ENCODE results near the gene NCBP2. TPM values are rescaled to one million over a fixed set of nuclear protein-coding genes. Genes with fewer than 3 reads are reported as not detected.
A peak's percentile ranks its signal among the peaks of the same experiment; 100 is the strongest.

Gene NCBP2
- total and polyA plus RNA-seq, 4 donors = 37.4 to 48.6 (median 47.5) TPM

DNA sequence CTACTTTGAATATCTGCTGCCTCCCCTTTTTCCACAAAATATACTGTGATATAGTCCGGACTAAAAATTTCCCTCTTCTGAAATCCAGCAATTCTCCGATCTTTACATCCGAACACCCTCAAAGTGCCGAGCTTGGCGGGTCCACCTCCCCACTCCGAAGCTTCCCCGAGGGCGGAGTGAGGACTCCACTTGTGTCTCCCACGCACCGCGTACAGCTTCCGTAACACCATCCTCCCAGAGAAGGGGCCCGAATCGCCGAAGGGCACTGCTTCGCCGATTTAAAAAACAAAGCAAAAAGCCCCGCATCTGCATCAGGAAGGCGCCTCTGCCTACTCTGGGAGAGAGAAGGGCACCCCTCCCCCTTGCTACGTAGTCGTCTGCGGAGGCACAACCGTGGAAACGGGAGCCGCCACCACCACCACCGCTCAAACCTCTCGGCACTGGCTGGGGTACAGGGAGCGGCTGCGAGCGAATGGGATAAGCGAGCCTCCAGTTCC is 551 bp downstream of the NCBP2 start:
- TF ChIP-seq, protein P1, sequence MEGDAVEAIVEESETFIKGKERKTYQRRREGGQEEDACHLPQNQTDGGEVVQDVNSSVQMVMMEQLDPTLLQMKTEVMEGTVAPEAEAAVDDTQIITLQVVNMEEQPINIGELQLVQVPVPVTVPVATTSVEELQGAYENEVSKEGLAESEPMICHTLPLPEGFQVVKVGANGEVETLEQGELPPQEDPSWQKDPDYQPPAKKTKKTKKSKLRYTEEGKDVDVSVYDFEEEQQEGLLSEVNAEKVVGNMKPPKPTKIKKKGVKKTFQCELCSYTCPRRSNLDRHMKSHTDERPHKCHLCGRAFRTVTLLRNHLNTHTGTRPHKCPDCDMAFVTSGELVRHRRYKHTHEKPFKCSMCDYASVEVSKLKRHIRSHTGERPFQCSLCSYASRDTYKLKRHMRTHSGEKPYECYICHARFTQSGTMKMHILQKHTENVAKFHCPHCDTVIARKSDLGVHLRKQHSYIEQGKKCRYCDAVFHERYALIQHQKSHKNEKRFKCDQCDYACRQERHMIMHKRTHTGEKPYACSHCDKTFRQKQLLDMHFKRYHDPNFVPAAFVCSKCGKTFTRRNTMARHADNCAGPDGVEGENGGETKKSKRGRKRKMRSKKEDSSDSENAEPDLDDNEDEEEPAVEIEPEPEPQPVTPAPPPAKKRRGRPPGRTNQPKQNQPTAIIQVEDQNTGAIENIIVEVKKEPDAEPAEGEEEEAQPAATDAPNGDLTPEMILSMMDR (IDR thresholded peaks at IDR 0.05; ENCODE audit: control extremely low read depth, extremely low read depth) = no peak
- ATAC-seq (ENCODE audit: insufficient read depth, low FRiP score) = peak; percentile 53
- 1% methylated on average over 31 of the region's 31 CpGs for WGBS, 2 donors
- Histone ChIP-seq H3K9me3 (ENCODE audit: control insufficient read depth in 4 of 4, insufficient read depth in 3 of 4, low read length in 3 of 4) (no peaks in the 10 kb centered on the region), H3K9ac (ENCODE audit: insufficient read depth in 1 of 2, low read length in 2 of 2) (peak overlapping the region; percentile 83 to 97), H3K27me3 (ENCODE audit: control insufficient read depth in 3 of 3, insufficient read depth in 3 of 3, low read length in 2 of 3) (no peaks in the 10 kb centered on the region), H3K27ac (ENCODE audit: low read depth in 1 of 2, low read length in 1 of 2) (peak overlapping the region; percentile 87 to 98), H3K4me1 (ENCODE audit: control insufficient read depth in 5 of 5, insufficient read depth in 5 of 5, low read length in 5 of 5) (peaks cover 0 to 19% (median 5%) of the 10 kb centered on the region in 5 donors), H3K36me3 (ENCODE audit: control insufficient read depth in 4 of 4, insufficient read depth in 4 of 4, low read length in 4 of 4) (peaks cover 12 to 21% (median 15%) of the 10 kb centered on the region in 4 donors), H3K4me3 (peak overlapping the region; percentile 74)
- no peak for DNase-seq

DNA sequence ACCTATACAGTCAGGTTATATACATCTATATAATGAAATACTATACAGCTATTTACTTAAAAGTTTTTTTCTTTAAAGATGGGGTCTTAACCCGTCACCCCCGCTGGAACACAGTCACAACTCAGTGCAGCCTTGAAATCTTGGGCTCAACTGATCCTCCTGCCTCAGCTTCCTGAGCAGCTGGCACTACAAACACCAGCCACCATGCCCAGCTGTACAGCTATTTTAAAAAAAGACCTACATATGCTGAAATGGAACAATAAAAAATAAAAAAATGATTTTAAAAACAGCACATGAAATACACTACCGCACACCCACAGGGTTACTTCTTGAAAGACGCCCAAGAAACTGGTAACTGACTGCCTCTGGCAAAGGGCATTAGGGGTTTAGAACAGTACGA is 3.8 kb downstream of the NCBP2 start:
- Histone ChIP-seq H3K27ac (ENCODE audit: low read depth in 1 of 2, low read length in 1 of 2) (no peak overlapping the region), H3K4me1 (ENCODE audit: control insufficient read depth in 5 of 5, insufficient read depth in 5 of 5, low read length in 5 of 5) (peaks cover 0 to 16% (median 3%) of the 10 kb centered on the region in 5 donors), H3K9ac (ENCODE audit: insufficient read depth in 1 of 2, low read length in 2 of 2) (no peak overlapping the region), H3K4me3 (no peak overlapping the region), H3K27me3 (ENCODE audit: control insufficient read depth in 3 of 3, insufficient read depth in 3 of 3, low read length in 2 of 3) (no peaks in the 10 kb centered on the region), H3K9me3 (ENCODE audit: control insufficient read depth in 4 of 4, insufficient read depth in 3 of 4, low read length in 3 of 4) (no peaks in the 10 kb centered on the region), H3K36me3 (ENCODE audit: control insufficient read depth in 4 of 4, insufficient read depth in 4 of 4, low read length in 4 of 4) (peaks cover 15 to 42% (median 31%) of the 10 kb centered on the region in 4 donors)
- no peak for DNase-seq
- TF ChIP-seq, protein P1 (IDR thresholded peaks at IDR 0.05; ENCODE audit: control extremely low read depth, extremely low read depth) = no peak
- no peak for ATAC-seq (ENCODE audit: insufficient read depth, low FRiP score)
- 90 to 95% methylated on average over 5 of the region's 5 CpGs for WGBS, 2 donors

DNA sequence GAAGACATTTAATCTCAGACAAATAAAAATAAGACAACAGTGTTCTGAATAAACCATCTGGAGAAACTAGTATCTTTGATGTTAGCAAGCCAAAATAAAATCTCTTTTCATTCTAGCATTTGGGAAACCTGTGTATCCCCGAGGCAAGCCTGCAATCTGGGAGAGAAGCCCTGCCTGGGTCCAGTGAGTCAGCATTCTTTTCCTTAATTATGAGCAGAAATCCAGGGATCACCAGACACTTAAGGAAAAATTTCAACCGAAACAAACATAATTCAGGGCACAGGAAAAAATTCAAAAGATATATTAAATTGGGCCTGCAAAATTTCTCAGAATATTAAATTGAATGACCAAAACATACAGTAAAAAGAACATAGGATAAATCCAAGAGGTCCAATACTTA is 4.2 kb downstream of the NCBP2 start:
- no peak overlapping the region for H3K4me3 ChIP-seq
- no peak overlapping the region for H3K9ac ChIP-seq (ENCODE audit: insufficient read depth in 1 of 2, low read length in 2 of 2)
- H3K27ac ChIP-seq (ENCODE audit: low read depth in 1 of 2, low read length in 1 of 2) = no peak overlapping the region
- DNase-seq = no peak
- no peaks in the 10 kb centered on the region for H3K27me3 ChIP-seq (ENCODE audit: control insufficient read depth in 3 of 3, insufficient read depth in 3 of 3, low read length in 2 of 3)
- ATAC-seq (ENCODE audit: insufficient read depth, low FRiP score) = no peak
- peaks cover 15 to 42% (median 31%) of the 10 kb centered on the region in 4 donors for H3K36me3 ChIP-seq (ENCODE audit: control insufficient read depth in 4 of 4, insufficient read depth in 4 of 4, low read length in 4 of 4)
- no peaks in the 10 kb centered on the region for H3K9me3 ChIP-seq (ENCODE audit: control insufficient read depth in 4 of 4, insufficient read depth in 3 of 4, low read length in 3 of 4)
- whole genome bisulfite sequencing, 2 donors = 91% methylated on average over 2 of the region's 2 CpGs
- H3K4me1 ChIP-seq (ENCODE audit: control insufficient read depth in 5 of 5, insufficient read depth in 5 of 5, low read length in 5 of 5) = peaks cover 0 to 11% (median 3%) of the 10 kb centered on the region in 5 donors
- TF ChIP-seq, protein P1 (IDR thresholded peaks at IDR 0.05; ENCODE audit: control extremely low read depth, extremely low read depth) = no peak

DNA sequence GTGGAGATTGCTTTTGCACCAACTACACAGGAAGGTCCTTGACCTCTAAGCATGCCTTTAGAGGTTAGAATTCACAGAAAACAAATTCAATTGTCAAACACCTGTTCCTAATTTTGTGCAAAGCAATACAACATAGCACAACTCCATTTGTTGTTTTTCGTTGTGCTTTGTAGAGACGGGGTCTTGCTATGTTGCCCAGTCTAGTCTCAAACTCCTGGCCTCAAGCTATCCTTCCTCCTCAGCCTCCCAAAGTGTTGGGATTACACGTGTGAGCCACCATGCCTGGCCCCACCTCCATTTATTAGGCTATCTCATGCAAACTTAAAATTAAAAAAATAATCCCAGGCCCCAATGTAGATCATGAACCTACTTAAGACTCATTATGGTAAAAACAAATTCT is 6.0 kb downstream of the NCBP2 start:
- WGBS, 2 donors = 90 to 91% methylated on average over 3 of the region's 3 CpGs
- TF ChIP-seq, protein P1 (IDR thresholded peaks at IDR 0.05; ENCODE audit: control extremely low read depth, extremely low read depth) = no peak
- DNase-seq (no peak), ATAC-seq (ENCODE audit: insufficient read depth, low FRiP score) (no peak)
- no peak overlapping the region for H3K4me3 ChIP-seq
- peaks cover 15 to 58% (median 37%) of the 10 kb centered on the region in 4 donors for H3K36me3 ChIP-seq (ENCODE audit: control insufficient read depth in 4 of 4, insufficient read depth in 4 of 4, low read length in 4 of 4)
- H3K9ac ChIP-seq (ENCODE audit: insufficient read depth in 1 of 2, low read length in 2 of 2) = no peak overlapping the region
- peaks cover 0 to 2% (median 0%) of the 10 kb centered on the region in 4 donors for H3K9me3 ChIP-seq (ENCODE audit: control insufficient read depth in 4 of 4, insufficient read depth in 3 of 4, low read length in 3 of 4)
- no peak overlapping the region for H3K27ac ChIP-seq (ENCODE audit: low read depth in 1 of 2, low read length in 1 of 2)
- no peaks in the 10 kb centered on the region for H3K27me3 ChIP-seq (ENCODE audit: control insufficient read depth in 3 of 3, insufficient read depth in 3 of 3, low read length in 2 of 3)
- H3K4me1 ChIP-seq (ENCODE audit: control insufficient read depth in 5 of 5, insufficient read depth in 5 of 5, low read length in 5 of 5) = peaks cover 0 to 9% (median 3%) of the 10 kb centered on the region in 5 donors

Data from lung (tissue), 12 donors.